Measurements from ENCODE around the gene LRP1B.

The LRP1B gene

GRCh38 chr2:141933226-141933625 is 197.6 kb downstream of the LRP1B start:
- DNase-seq (ENCODE audit: low read depth): no peak
- TF ChIP-seq, protein P1, sequence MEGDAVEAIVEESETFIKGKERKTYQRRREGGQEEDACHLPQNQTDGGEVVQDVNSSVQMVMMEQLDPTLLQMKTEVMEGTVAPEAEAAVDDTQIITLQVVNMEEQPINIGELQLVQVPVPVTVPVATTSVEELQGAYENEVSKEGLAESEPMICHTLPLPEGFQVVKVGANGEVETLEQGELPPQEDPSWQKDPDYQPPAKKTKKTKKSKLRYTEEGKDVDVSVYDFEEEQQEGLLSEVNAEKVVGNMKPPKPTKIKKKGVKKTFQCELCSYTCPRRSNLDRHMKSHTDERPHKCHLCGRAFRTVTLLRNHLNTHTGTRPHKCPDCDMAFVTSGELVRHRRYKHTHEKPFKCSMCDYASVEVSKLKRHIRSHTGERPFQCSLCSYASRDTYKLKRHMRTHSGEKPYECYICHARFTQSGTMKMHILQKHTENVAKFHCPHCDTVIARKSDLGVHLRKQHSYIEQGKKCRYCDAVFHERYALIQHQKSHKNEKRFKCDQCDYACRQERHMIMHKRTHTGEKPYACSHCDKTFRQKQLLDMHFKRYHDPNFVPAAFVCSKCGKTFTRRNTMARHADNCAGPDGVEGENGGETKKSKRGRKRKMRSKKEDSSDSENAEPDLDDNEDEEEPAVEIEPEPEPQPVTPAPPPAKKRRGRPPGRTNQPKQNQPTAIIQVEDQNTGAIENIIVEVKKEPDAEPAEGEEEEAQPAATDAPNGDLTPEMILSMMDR (conservative IDR thresholded peaks at IDR 0.05; ENCODE audit: low read depth, low read length): no peak
- H3K4me3 ChIP-seq (ENCODE audit: low read length): no peak overlapping the region

- TF ChIP-seq, protein P1 (conservative IDR thresholded peaks at IDR 0.05; ENCODE audit: low read depth, low read length): no peak
- no peak overlapping the region for H3K4me3 ChIP-seq (ENCODE audit: low read length)
- no peak for DNase-seq (ENCODE audit: low read depth)
Observed at GRCh38 chr2:141932261-141932660, 198.6 kb downstream of the LRP1B start.

DNA sequence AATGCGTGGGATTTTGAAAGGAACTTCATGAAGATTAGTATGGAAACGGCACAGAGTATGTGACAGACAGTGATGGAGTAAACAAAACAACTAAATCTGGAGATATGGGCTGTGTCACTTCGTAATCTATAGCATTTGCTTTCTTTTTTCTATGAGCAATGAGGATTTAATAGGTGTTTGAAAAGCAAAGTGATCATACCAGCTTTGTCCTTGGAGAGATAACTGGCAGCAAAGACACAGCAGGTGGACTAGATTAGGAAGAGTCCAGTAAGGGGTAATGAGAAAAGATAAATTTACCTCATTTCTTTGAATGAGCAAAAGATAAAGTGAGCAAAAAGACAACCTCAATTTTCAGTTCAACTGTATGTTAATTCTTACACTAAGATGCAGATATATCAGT is 199.0 kb downstream of the LRP1B start:
- no peak overlapping the region for H3K4me3 ChIP-seq (ENCODE audit: low read length)
- no peak for DNase-seq (ENCODE audit: low read depth)
- TF ChIP-seq, protein P1 (conservative IDR thresholded peaks at IDR 0.05; ENCODE audit: low read depth, low read length): no peak

DNA sequence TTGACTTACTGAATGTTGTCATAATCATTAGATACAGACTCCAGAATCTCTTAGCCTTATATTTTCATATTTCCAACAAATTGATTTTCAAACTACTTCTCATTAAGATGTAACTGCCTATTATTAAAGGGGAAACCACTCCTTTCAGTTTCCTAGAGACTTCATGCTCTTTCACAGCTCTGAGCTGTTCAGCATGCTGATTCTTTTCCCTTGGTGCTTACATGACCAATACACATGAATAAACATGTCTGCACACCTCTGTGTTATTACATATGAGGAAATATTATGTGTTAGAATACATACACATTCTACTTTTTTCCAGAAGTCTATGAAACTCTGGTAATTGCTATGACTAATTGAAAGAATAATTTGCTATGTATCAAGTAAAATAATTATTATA is 200.0 kb downstream of the LRP1B start:
- DNase-seq (ENCODE audit: low read depth): no peak
- TF ChIP-seq, protein P1 (conservative IDR thresholded peaks at IDR 0.05; ENCODE audit: low read depth, low read length): no peak
- H3K4me3 ChIP-seq (ENCODE audit: low read length): no peak overlapping the region

- TF ChIP-seq, protein P1 (conservative IDR thresholded peaks at IDR 0.05; ENCODE audit: low read depth, low read length): no peak
- DNase-seq (ENCODE audit: low read depth): no peak
- H3K4me3 ChIP-seq (ENCODE audit: low read length): no peak overlapping the region
Observed at GRCh38 chr2:141929331-141930252, 201.2 kb downstream of the LRP1B start.

GRCh38 chr2:141928476-141928875 is 202.3 kb downstream of the LRP1B start:
- no peak overlapping the region for H3K4me3 ChIP-seq (ENCODE audit: low read length)
- TF ChIP-seq, protein P1 (conservative IDR thresholded peaks at IDR 0.05; ENCODE audit: low read depth, low read length): no peak
- no peak for DNase-seq (ENCODE audit: low read depth)

GRCh38 chr2:141927536-141927935 is 203.3 kb downstream of the LRP1B start:
- H3K4me3 ChIP-seq (ENCODE audit: low read length): no peak overlapping the region
- DNase-seq (ENCODE audit: low read depth): no peak
- TF ChIP-seq, protein P1 (conservative IDR thresholded peaks at IDR 0.05; ENCODE audit: low read depth, low read length): no peak
